Measurements from ENCODE around the gene APCDD1L. TPM values are rescaled to one million over a fixed set of nuclear protein-coding genes. Genes with fewer than 3 reads are reported as not detected.

Gene APCDD1L
- total and polyA plus RNA-seq, 2 experiments from 2014 or later, result 0.23 TPM; not detected in 1

DNA sequence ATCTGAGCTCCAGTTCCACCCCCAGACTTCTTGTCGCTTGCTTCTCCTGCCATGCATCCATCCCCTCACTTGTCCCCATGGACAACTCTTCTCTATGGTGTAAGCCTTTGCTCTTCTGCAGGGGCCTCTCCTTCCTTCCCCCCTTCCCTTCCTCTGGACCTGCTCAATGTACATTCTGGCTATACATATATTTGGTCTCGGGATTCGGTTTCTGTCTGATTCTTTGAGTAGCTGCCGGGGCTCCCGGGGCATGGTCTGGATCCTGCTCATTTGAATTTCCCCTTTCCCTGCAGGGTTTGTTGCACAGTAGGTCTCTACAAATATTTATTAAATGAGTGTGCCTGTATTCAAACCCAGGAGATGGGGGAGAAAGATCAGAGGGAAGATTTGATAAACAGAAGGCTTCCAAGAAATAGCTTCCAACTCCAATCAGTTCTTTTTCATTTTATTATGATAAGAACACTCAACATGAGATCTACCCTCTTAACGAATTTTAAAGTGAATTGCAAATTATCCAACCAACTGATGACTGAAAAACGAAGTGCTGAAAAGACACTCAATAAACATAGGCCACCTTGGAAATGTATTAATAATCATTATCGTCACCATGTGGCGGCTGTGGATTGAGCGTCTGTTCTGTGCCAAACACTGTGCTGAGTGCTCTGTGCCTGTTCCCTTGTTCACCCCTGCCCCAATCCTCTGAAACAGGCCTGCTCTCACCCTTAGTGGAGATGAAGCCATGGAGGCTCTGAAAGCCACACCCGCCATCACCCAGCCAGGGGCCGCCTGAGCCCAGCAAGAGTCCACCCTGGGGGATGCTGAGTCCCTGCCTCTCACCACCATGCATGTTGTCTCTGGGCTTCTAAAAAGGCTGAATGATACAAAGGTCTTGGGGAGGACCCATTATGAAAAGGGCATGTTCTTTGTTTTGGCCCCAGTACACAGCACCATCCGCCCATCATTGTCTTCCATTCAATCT, 34.3 kb upstream of the APCDD1L start:
- Histone ChIP-seq H3K79me2 (no peaks in the 10 kb centered on the region), H3K27me3 (peaks cover 26% of the 10 kb centered on the region), H3K27ac (no peak overlapping the region), H3K9me2 (replicated peaks; ENCODE audit: insufficient read depth) (no peaks in the 10 kb centered on the region), H3K9me3 (ENCODE audit: low read depth) (no peaks in the 10 kb centered on the region), H3K4me3 (no peak overlapping the region), H3K4me2 (no peak overlapping the region), H3K4me1 (ENCODE audit: insufficient read depth) (peaks cover 19% of the 10 kb centered on the region), H4K20me1 (ENCODE audit: insufficient read depth, poor library complexity, severe bottlenecking) (no peaks in the 10 kb centered on the region), H3K36me3 (replicated peaks; ENCODE audit: insufficient read depth, low read depth) (no peaks in the 10 kb centered on the region), H2AFZ (no peak overlapping the region)
- no peak for DNase-seq (ENCODE audit: low spot score)
- TF ChIP-seq EZH2phosphoT487 (IDR thresholded peaks at IDR 0.05; ENCODE audit: low read depth, severe bottlenecking, unreplicated experiment) (no peak), CTCF (IDR thresholded peaks at IDR 0.05; ENCODE audit: poor library complexity) (no peak), EZH2 (IDR thresholded peaks at IDR 0.05; ENCODE audit: borderline replicate concordance) (no peak)
- 91% methylated on average over 13 of the region's 13 CpGs for WGBS (ENCODE audit: low lambda C conversion rate, missing lambda C conversion rate)

DNA sequence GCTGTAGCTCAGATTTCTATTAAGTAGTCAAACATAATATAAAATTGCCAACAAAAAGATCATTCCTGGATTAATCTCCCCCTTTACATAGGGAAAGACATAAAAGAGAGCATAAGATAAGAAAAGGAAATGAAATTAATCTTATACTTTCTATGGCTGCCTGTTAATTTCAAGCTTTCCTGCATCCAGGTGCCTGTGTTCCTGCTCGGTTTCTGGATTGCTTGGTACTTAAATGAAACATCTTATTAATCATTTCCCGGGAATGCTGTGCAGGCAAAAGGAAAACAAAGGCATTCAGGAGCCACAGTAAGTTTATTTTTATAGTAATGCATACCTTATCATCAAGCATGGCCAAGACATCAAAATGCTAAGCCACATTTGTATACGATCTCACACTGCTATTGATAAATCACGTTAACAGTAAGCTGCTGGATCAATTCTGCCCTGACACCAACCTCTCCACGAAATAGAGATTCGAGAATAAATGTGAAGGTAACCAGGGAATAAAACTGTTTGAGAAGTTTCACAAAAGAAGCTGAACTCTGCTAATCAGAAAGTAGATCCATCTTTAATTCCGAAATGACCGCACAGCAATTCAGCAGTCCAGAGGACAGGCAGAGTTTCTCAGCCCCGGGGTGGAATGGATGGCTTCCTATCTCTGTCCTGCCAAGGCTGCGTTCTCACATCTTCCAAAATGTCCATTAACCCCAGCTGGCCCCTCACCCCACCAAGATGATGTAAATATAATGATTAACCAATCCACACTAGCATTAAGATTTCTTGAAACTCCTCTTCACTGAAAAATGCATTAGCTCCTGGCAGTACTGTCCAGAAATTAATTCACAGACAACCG, 32.6 kb upstream of the APCDD1L start:
- Histone ChIP-seq H3K79me2 (no peaks in the 10 kb centered on the region), H3K4me1 (ENCODE audit: insufficient read depth) (peaks cover 9% of the 10 kb centered on the region), H3K9me2 (replicated peaks; ENCODE audit: insufficient read depth) (no peaks in the 10 kb centered on the region), H3K4me3 (no peak overlapping the region), H3K27ac (no peak overlapping the region), H3K4me2 (no peak overlapping the region), H4K20me1 (ENCODE audit: insufficient read depth, poor library complexity, severe bottlenecking) (no peaks in the 10 kb centered on the region), H3K36me3 (replicated peaks; ENCODE audit: insufficient read depth, low read depth) (no peaks in the 10 kb centered on the region), H3K27me3 (peaks cover 26% of the 10 kb centered on the region), H3K9me3 (ENCODE audit: low read depth) (no peaks in the 10 kb centered on the region), H2AFZ (no peak overlapping the region)
- DNase-seq (ENCODE audit: low spot score), result no peak
- TF ChIP-seq EZH2phosphoT487 (IDR thresholded peaks at IDR 0.05; ENCODE audit: low read depth, severe bottlenecking, unreplicated experiment), result no peak
- no peak for TF ChIP-seq EZH2 (IDR thresholded peaks at IDR 0.05; ENCODE audit: borderline replicate concordance)
- TF ChIP-seq CTCF (IDR thresholded peaks at IDR 0.05; ENCODE audit: poor library complexity), result no peak
- WGBS (ENCODE audit: low lambda C conversion rate, missing lambda C conversion rate), result 71% methylated on average over 11 of the region's 11 CpGs

GRCh38 chr20:58546756-58547622, 31.8 kb upstream of the APCDD1L start:
- Histone ChIP-seq H3K4me3 (no peak overlapping the region), H3K9me2 (replicated peaks; ENCODE audit: insufficient read depth) (no peaks in the 10 kb centered on the region), H3K27me3 (peaks cover 26% of the 10 kb centered on the region), H3K36me3 (replicated peaks; ENCODE audit: insufficient read depth, low read depth) (no peaks in the 10 kb centered on the region), H4K20me1 (ENCODE audit: insufficient read depth, poor library complexity, severe bottlenecking) (no peaks in the 10 kb centered on the region), H3K4me1 (ENCODE audit: insufficient read depth) (peaks cover 9% of the 10 kb centered on the region), H3K9me3 (ENCODE audit: low read depth) (no peaks in the 10 kb centered on the region), H2AFZ (no peak overlapping the region), H3K27ac (no peak overlapping the region), H3K4me2 (no peak overlapping the region), H3K79me2 (no peaks in the 10 kb centered on the region)
- 41% methylated on average over 19 of the region's 19 CpGs for WGBS (ENCODE audit: low lambda C conversion rate, missing lambda C conversion rate)
- DNase-seq (ENCODE audit: low spot score), result no peak
- TF ChIP-seq EZH2phosphoT487 (IDR thresholded peaks at IDR 0.05; ENCODE audit: low read depth, severe bottlenecking, unreplicated experiment) (no peak), CTCF (IDR thresholded peaks at IDR 0.05; ENCODE audit: poor library complexity) (no peak), EZH2 (IDR thresholded peaks at IDR 0.05; ENCODE audit: borderline replicate concordance) (no peak)
